ENCODE data around the gene RMRP. TPM values are rescaled to one million over a fixed set of nuclear protein-coding genes. Genes with fewer than 3 reads are reported as not detected.

The RMRP gene
- polyA plus RNA-seq, 1 donor (not counting 4 experiments of a cell fraction or from before 2014, with no cell fraction given): 21.6 TPM

DNA sequence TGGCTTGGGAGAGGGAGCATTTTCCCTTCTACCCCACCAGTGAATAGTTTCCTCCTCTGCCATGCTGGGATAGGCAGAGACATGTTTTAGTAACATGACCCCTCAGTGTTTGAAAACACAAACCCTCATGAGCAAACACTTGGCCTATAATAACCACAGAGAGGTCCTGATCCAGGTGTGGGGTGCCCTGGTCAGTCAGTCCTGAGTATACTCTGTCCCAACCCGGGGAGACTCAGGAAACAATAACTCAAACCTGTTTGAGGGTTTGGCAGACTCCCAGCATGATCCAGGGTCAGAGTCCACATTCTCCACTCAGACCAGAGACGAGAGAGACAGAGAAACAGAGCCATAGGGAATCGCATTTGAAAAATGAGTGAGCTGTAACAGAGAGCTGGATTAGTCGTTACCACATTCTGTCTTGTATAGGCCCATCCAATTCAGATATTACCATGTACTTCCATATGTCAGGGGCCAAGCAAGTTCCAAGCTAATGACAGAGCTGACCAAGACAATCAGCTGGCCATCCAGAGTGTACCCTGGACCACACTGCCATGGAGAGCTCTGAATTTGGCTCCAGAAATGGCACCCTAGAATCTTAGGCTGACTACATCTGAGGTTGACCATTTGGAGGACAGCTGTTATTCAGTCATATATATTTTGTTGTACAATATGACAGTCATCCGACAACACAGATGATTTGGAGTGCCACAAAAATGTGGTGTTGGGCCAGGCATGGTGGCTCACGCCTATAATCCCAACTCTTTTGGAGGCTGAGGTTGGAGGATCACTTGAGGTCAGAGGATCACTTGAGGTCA lies 11.7 kb upstream of the RMRP start:
- FAIRE-seq: no peak
- H3K9ac ChIP-seq (ENCODE audit: control insufficient read depth, extremely low read depth, insufficient read depth, low read length): no peak overlapping the region
- peak overlapping the region; percentile 31 for H3K4me2 ChIP-seq (ENCODE audit: control insufficient read depth, extremely low read depth, insufficient read depth, low read depth, low read length)
- no peak overlapping the region for H3K4me3 ChIP-seq (ENCODE audit: control insufficient read depth in 2 of 3, extremely low read depth in 1 of 3, insufficient read depth in 2 of 3, low read depth in 1 of 3, low read length in 3 of 3)
- peaks cover 22% of the 10 kb centered on the region for H3K4me1 ChIP-seq (ENCODE audit: control insufficient read depth, extremely low read depth, insufficient read depth, low read length)
- H4K20me1 ChIP-seq (ENCODE audit: control insufficient read depth, extremely low read depth, insufficient read depth, low read length): no peaks in the 10 kb centered on the region
- no peaks in the 10 kb centered on the region for H3K9me3 ChIP-seq (ENCODE audit: control insufficient read depth, low read depth, low read length)
- DNase-seq (ENCODE audit: low read depth, low spot score): no peak
- peak overlapping the region; percentile 14 for H2AFZ ChIP-seq (ENCODE audit: control insufficient read depth, low read length)
- H3K27ac ChIP-seq (ENCODE audit: control insufficient read depth, insufficient read depth, low read length): no peak overlapping the region
- H3K9me1 ChIP-seq (ENCODE audit: control insufficient read depth, extremely low read depth, insufficient read depth, low read length): no peaks in the 10 kb centered on the region
- TF ChIP-seq EZH2 (IDR thresholded peaks at IDR 0.05; ENCODE audit: low read length) (no peak), CTCF (optimal IDR thresholded peaks at IDR 0.05 in 1 of 3, IDR thresholded peaks at IDR 0.05 in 1 of 3, conservative IDR thresholded peaks at IDR 0.05 in 1 of 3; ENCODE audit: extremely low read depth in 1 of 3, insufficient read depth in 2 of 3, low read length in 3 of 3) (no peak)
- H3K79me2 ChIP-seq (ENCODE audit: control insufficient read depth, insufficient read depth, low read length): no peaks in the 10 kb centered on the region
- dilution Hi-C loops (cut with MboI; ENCODE audit: extremely low pct_ligation_motif_present, low sequenced_read_pairs): no loop called here
- no peaks in the 10 kb centered on the region for H3K27me3 ChIP-seq (ENCODE audit: control insufficient read depth, extremely low read depth, insufficient read depth, low read length)
- H3K36me3 ChIP-seq (ENCODE audit: control insufficient read depth in 2 of 2, extremely low read depth in 1 of 2, insufficient read depth in 2 of 2, low read length in 2 of 2): no peaks in the 10 kb centered on the region

- Histone ChIP-seq H4K20me1 (ENCODE audit: control insufficient read depth, extremely low read depth, insufficient read depth, low read length) (no peaks in the 10 kb centered on the region), H3K9me3 (ENCODE audit: control insufficient read depth, low read depth, low read length) (no peaks in the 10 kb centered on the region), H3K9me1 (ENCODE audit: control insufficient read depth, extremely low read depth, insufficient read depth, low read length) (no peaks in the 10 kb centered on the region), H3K36me3 (ENCODE audit: control insufficient read depth in 2 of 2, extremely low read depth in 1 of 2, insufficient read depth in 2 of 2, low read length in 2 of 2) (peaks cover 0 to 3% of the 10 kb centered on the region in 2 experiments), H3K4me3 (ENCODE audit: control insufficient read depth in 2 of 3, extremely low read depth in 1 of 3, insufficient read depth in 2 of 3, low read depth in 1 of 3, low read length in 3 of 3) (no peak overlapping the region), H3K79me2 (ENCODE audit: control insufficient read depth, insufficient read depth, low read length) (no peaks in the 10 kb centered on the region), H3K9ac (ENCODE audit: control insufficient read depth, extremely low read depth, insufficient read depth, low read length) (no peak overlapping the region), H3K4me2 (ENCODE audit: control insufficient read depth, extremely low read depth, insufficient read depth, low read depth, low read length) (no peak overlapping the region), H2AFZ (ENCODE audit: control insufficient read depth, low read length) (no peak overlapping the region), H3K4me1 (ENCODE audit: control insufficient read depth, extremely low read depth, insufficient read depth, low read length) (peaks cover 17% of the 10 kb centered on the region), H3K27me3 (ENCODE audit: control insufficient read depth, extremely low read depth, insufficient read depth, low read length) (no peaks in the 10 kb centered on the region), H3K27ac (ENCODE audit: control insufficient read depth, insufficient read depth, low read length) (no peak overlapping the region)
- TF ChIP-seq EZH2 (IDR thresholded peaks at IDR 0.05; ENCODE audit: low read length) (no peak), CTCF (optimal IDR thresholded peaks at IDR 0.05 in 1 of 3, IDR thresholded peaks at IDR 0.05 in 1 of 3, conservative IDR thresholded peaks at IDR 0.05 in 1 of 3; ENCODE audit: extremely low read depth in 1 of 3, insufficient read depth in 2 of 3, low read length in 3 of 3) (no peak)
- DNase-seq (ENCODE audit: low read depth, low spot score) (no peak), FAIRE-seq (no peak)
- dilution Hi-C loops (cut with MboI; ENCODE audit: extremely low pct_ligation_motif_present, low sequenced_read_pairs): no loop called here
These were observed 10.1 kb upstream of the RMRP start for GRCh38 chr9:35667939-35668338.

All from keratinocyte (primary cell).